CD4-positive, alpha-beta T cell treated with Interleukin-15 for 4 hours (primary cell): ENCODE measurements around the gene BPIFB4.
"Not testable (repeated sequence)": the region's sequence is repeated elsewhere in the genome, so short reads cannot be mapped to it uniquely, and the experiment has no call there.

Experiments
- DNase-seq: peaks from one replicate; pipeline ENCODE4 v3.0.0-alpha.2; 2020; ENCODE audit warnings: low spot score

BPIFB4 gene

GRCh38 chr20:33086052-33086722 is 6.7 kb downstream of the BPIFB4 start:
- no peak for DNase-seq

- no peak for DNase-seq
Observed at GRCh38 chr20:33091147-33091546, 11.7 kb downstream of the BPIFB4 start.

- no peak for DNase-seq
Observed at GRCh38 chr20:33091693-33092092, 12.2 kb downstream of the BPIFB4 start.

- no peak for DNase-seq
Observed at GRCh38 chr20:33092361-33092760, 12.9 kb downstream of the BPIFB4 start.

- DNase-seq: no peak
Observed at GRCh38 chr20:33093074-33093473, 13.6 kb downstream of the BPIFB4 start.

GRCh38 chr20:33093582-33093981 is 14.1 kb downstream of the BPIFB4 start:
- DNase-seq: no peak

GRCh38 chr20:33095249-33095648 is 15.8 kb downstream of the BPIFB4 start:
- DNase-seq: no peak

GRCh38 chr20:33095902-33096584 is 16.6 kb downstream of the BPIFB4 start:
- peak; percentile 34 for DNase-seq

- DNase-seq: no peak
Observed at GRCh38 chr20:33097001-33097400, 17.6 kb downstream of the BPIFB4 start.

- DNase-seq: no peak
Observed at GRCh38 chr20:33099843-33100538, 20.5 kb downstream of the BPIFB4 start.

- DNase-seq: no peak
Observed at GRCh38 chr20:33103556-33103955, 24.1 kb downstream of the BPIFB4 start.

GRCh38 chr20:33104336-33104735 is 24.9 kb downstream of the BPIFB4 start:
- no peak for DNase-seq

GRCh38 chr20:33105316-33105924 is 26.0 kb downstream of the BPIFB4 start:
- no peak for DNase-seq

GRCh38 chr20:33106058-33106620 is 26.7 kb downstream of the BPIFB4 start:
- not testable (repeated sequence) for DNase-seq

GRCh38 chr20:33108661-33109060 is 29.2 kb downstream of the BPIFB4 start:
- DNase-seq: no peak

GRCh38 chr20:33110147-33110825 is 30.8 kb downstream of the BPIFB4 start:
- DNase-seq: no peak

GRCh38 chr20:33111306-33111705 is 31.9 kb downstream of the BPIFB4 start:
- no peak for DNase-seq

- DNase-seq: no peak
Observed at GRCh38 chr20:33112547-33113386, 33.3 kb downstream of the BPIFB4 start.

GRCh38 chr20:33113387-33113908 is 34.0 kb downstream of the BPIFB4 start:
- DNase-seq: no peak

GRCh38 chr20:33115501-33115900 is 36.1 kb downstream of the BPIFB4 start:
- DNase-seq: not testable (repeated sequence)
